DLD1 (cell line): ENCODE data around the gene STMP1.

ENCODE experiments used
- in situ Hi-C: cut with HindIII; loops from 2 replicates; pipeline ENCODE4 v1.10.0; 2017; ENCODE audit warnings: low sequenced_read_pairs

Gene STMP1

GRCh38 chr7:135693558-135693957 is 31.2 kb downstream of the STMP1 start:
- in situ Hi-C loops = no loop called here

GRCh38 chr7:135697276-135698049 is 35.1 kb downstream of the STMP1 start:
- in situ Hi-C loops = no loop called here

GRCh38 chr7:135704074-135704473 is 41.8 kb downstream of the STMP1 start:
- in situ Hi-C loops = no loop called here

- in situ Hi-C loops = no loop called here
These were observed 42.4 kb downstream of the STMP1 start for GRCh38 chr7:135704698-135705097.

- in situ Hi-C loops = no loop called here
These were observed 43.9 kb downstream of the STMP1 start for GRCh38 chr7:135706038-135706742.

- in situ Hi-C loops = no loop called here
These were observed 44.7 kb downstream of the STMP1 start for GRCh38 chr7:135706858-135707569.

GRCh38 chr7:135707570-135707966 is 45.3 kb downstream of the STMP1 start:
- in situ Hi-C loops = no loop called here

- in situ Hi-C loops = no loop called here
These were observed 45.7 kb downstream of the STMP1 start for GRCh38 chr7:135708041-135708440.

- in situ Hi-C loops = no loop called here
These were observed 47.2 kb downstream of the STMP1 start for GRCh38 chr7:135709508-135709907.

- in situ Hi-C loops = no loop called here
These were observed 48.3 kb downstream of the STMP1 start for GRCh38 chr7:135710417-135711138.

- in situ Hi-C loops = no loop called here
These were observed 48.8 kb downstream of the STMP1 start for GRCh38 chr7:135711139-135711469.

GRCh38 chr7:135712182-135712782 is 50.0 kb downstream of the STMP1 start:
- in situ Hi-C loops = no loop called here

- in situ Hi-C loops = no loop called here
These were observed 50.5 kb downstream of the STMP1 start for GRCh38 chr7:135712796-135713195.

- in situ Hi-C loops = no loop called here
These were observed 51.6 kb downstream of the STMP1 start for GRCh38 chr7:135713836-135714470.

- in situ Hi-C loops = no loop called here
These were observed 52.3 kb downstream of the STMP1 start for GRCh38 chr7:135714534-135715009.

- in situ Hi-C loops = no loop called here
These were observed 52.8 kb downstream of the STMP1 start for GRCh38 chr7:135715055-135715522.

GRCh38 chr7:135715673-135716072 is 53.4 kb downstream of the STMP1 start:
- in situ Hi-C loops = no loop called here

- in situ Hi-C loops = no loop called here
These were observed 54.4 kb downstream of the STMP1 start for GRCh38 chr7:135716677-135717238.

- in situ Hi-C loops = no loop called here
These were observed 55.4 kb downstream of the STMP1 start for GRCh38 chr7:135717693-135718092.

- in situ Hi-C loops = no loop called here
These were observed 55.9 kb downstream of the STMP1 start for GRCh38 chr7:135718219-135718618.
